ENCODE measurements around the gene ANGPTL3.
"Not testable (repeated sequence)": the region's sequence is repeated elsewhere in the genome, so short reads cannot be mapped to it uniquely, and the experiment has no call there.

- not testable (repeated sequence) for TF ChIP-seq CTCF, POLR2AphosphoS5, POLR2A (IDR thresholded peaks at IDR 0.05)
These were observed 29.4 kb upstream of the ANGPTL3 start for GRCh38 chr1:62567926-62568325.
